Esophagus mucosa (tissue), 1 donor: ENCODE measurements around the gene TMOD2. TPM values are rescaled to one million over a fixed set of nuclear protein-coding genes. Genes with fewer than 3 reads are reported as not detected.

ENCODE experiments used
- ATAC-seq: fragments of 200-7000 bp; cut with Tn5 transposase; one replicate; pipeline ENCODE4 v1.9.1; 2020
- total RNA-seq: library from RNA; stranded (reverse); gene quantifications from one replicate; pipeline ENCODE4 v1.2.4, GENCODE V29; 2023
- donor health status: DM: yes; HTN: yes; CAD: no.

Gene TMOD2
- total RNA-seq, 1 donor from 2014 or later = 4.1 TPM

GRCh38 chr15:51861557-51862359 is 110.4 kb downstream of the TMOD2 start:
- ATAC-seq = peak; percentile 9

GRCh38 chr15:51863131-51863530 is 111.7 kb downstream of the TMOD2 start:
- no peak for ATAC-seq

GRCh38 chr15:51864408-51865056 is 113.1 kb downstream of the TMOD2 start:
- ATAC-seq = peak; percentile 98

GRCh38 chr15:51865317-51865716 is 113.9 kb downstream of the TMOD2 start:
- no peak for ATAC-seq

Other genes starting within 250 kb of the TMOD2 start
- 4.4 TPM for gene DMXL2, start 128.8 kb upstream of the TMOD2 start, total RNA-seq
- gene SCG3, start 70.1 kb upstream of the TMOD2 start, total RNA-seq = not detected
- 6.1 TPM for gene LYSMD2, start 13.9 kb upstream of the TMOD2 start, total RNA-seq
- gene TMOD3, start 78.1 kb downstream of the TMOD2 start, total RNA-seq = 83.5 TPM
- 16.8 TPM for gene LEO1, start 220.2 kb downstream of the TMOD2 start, total RNA-seq